Peyer's patch (tissue), 4 donors: ENCODE measurements around the gene TMEM101.

Source experiments
- POLR2A ChIP-seq, 2 donors: fragments of 450-650 bp; IDR thresholded peaks; one replicate each; pipeline ENCODE4 v1.5.1; 2017; ENCODE audit warnings: antibody characterized with exemption in 2 of 2, mild to moderate bottlenecking in 2 of 2, moderate library complexity in 2 of 2
- TF ChIP-seq, protein P1 (sequence below), 6 experiments: fragments of 450-650 bp in 4 of 6; fragments of 200-600 bp in 2 of 6; sonication (generic) in 1 of 6; IDR thresholded peaks; one replicate each; pipeline ENCODE4 v1.5.1; 2017 to 2019; ENCODE audit warnings: antibody characterized with exemption in 6 of 6, mild to moderate bottlenecking in 3 of 6, moderate library complexity in 1 of 6

- no peak for TF ChIP-seq POLR2A (IDR thresholded peaks at IDR 0.05)
- TF ChIP-seq, protein P1, sequence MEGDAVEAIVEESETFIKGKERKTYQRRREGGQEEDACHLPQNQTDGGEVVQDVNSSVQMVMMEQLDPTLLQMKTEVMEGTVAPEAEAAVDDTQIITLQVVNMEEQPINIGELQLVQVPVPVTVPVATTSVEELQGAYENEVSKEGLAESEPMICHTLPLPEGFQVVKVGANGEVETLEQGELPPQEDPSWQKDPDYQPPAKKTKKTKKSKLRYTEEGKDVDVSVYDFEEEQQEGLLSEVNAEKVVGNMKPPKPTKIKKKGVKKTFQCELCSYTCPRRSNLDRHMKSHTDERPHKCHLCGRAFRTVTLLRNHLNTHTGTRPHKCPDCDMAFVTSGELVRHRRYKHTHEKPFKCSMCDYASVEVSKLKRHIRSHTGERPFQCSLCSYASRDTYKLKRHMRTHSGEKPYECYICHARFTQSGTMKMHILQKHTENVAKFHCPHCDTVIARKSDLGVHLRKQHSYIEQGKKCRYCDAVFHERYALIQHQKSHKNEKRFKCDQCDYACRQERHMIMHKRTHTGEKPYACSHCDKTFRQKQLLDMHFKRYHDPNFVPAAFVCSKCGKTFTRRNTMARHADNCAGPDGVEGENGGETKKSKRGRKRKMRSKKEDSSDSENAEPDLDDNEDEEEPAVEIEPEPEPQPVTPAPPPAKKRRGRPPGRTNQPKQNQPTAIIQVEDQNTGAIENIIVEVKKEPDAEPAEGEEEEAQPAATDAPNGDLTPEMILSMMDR (IDR thresholded peaks at IDR 0.05) = no peak
Measured at GRCh38 chr17:43982171-43982570, 32.6 kb downstream of the TMEM101 start.
